ENCODE results near the gene MAP10. TPM values are rescaled to one million over a fixed set of nuclear protein-coding genes. Genes with fewer than 3 reads are reported as not detected.

The MAP10 gene
- total and polyA plus RNA-seq, 2 experiments from 2014 or later: 2.9 to 3.3 TPM

DNA sequence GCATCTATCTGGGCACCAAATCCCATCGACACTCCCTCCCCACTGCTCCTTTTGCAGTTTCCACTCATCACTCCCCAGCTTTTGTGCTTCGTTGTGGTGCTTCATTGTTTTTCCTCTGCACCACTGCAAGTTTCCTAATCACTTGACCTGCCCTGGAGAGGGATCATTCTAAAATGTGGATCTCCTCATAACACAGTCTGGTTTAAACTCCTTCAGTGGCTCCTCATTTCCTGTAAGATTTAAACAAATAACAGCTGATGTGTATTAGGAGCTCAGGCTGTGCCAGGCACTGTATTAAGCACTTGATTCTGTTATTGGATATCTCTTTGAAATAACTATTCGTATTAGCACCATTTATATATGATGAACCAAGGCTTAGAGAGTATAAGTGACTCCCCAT, 51.3 kb downstream of the MAP10 start:
- H3K36me3 Mint-ChIP-seq (ENCODE audit: low read depth): no peaks in the 10 kb centered on the region

More for the DNA sequence above, 51.3 kb downstream of the MAP10 start:
- H3K4me1 Mint-ChIP-seq: no peaks in the 10 kb centered on the region
- Histone ChIP-seq H3K27me3 (ENCODE audit: insufficient read depth) (no peaks in the 10 kb centered on the region), H3K9me2 (ENCODE audit: insufficient read depth) (no peaks in the 10 kb centered on the region), H4K20me1 (replicated peaks; ENCODE audit: insufficient read depth) (no peaks in the 10 kb centered on the region), H3K79me2 (replicated peaks; ENCODE audit: insufficient read depth) (no peaks in the 10 kb centered on the region), H3K4me2 (no peak overlapping the region), H2AFZ (no peak overlapping the region), H3K4me3 (no peak overlapping the region), H3K4me1 (ENCODE audit: insufficient read depth) (no peaks in the 10 kb centered on the region), H3F3A (replicated peaks; ENCODE audit: low read depth) (no peaks in the 10 kb centered on the region), H3K36me3 (ENCODE audit: insufficient read depth) (no peaks in the 10 kb centered on the region), H3K27ac (ENCODE audit: low read depth) (no peak overlapping the region)
- no peak overlapping the region for H3K4me3 Mint-ChIP-seq
- peaks cover 2% of the 10 kb centered on the region for H3K27me3 Mint-ChIP-seq (ENCODE audit: insufficient read depth, low read depth, poor library complexity)
- H3K9me3 Mint-ChIP-seq: no peaks in the 10 kb centered on the region
- TF ChIP-seq EZH2 (IDR thresholded peaks at IDR 0.05; ENCODE audit: low read depth, unreplicated experiment) (no peak), NANOG (IDR thresholded peaks at IDR 0.05; ENCODE audit: borderline replicate concordance) (no peak), STAT1 (IDR thresholded peaks at IDR 0.05; ENCODE audit: unreplicated experiment) (no peak), EZH2phosphoT487 (IDR thresholded peaks at IDR 0.05; ENCODE audit: unreplicated experiment) (no peak), POLR2AphosphoS5 (IDR thresholded peaks at IDR 0.05; ENCODE audit: low read depth) (no peak), CREB1 (CRISPR knock-in tag; IDR thresholded peaks at IDR 0.05; ENCODE audit: low read depth) (no peak), ZNF331 (CRISPR knock-in tag; IDR thresholded peaks at IDR 0.05; ENCODE audit: low read depth) (no peak), ZNF114 (CRISPR knock-in tag; IDR thresholded peaks at IDR 0.05) (no peak)
- TF ChIP-seq, protein P1, sequence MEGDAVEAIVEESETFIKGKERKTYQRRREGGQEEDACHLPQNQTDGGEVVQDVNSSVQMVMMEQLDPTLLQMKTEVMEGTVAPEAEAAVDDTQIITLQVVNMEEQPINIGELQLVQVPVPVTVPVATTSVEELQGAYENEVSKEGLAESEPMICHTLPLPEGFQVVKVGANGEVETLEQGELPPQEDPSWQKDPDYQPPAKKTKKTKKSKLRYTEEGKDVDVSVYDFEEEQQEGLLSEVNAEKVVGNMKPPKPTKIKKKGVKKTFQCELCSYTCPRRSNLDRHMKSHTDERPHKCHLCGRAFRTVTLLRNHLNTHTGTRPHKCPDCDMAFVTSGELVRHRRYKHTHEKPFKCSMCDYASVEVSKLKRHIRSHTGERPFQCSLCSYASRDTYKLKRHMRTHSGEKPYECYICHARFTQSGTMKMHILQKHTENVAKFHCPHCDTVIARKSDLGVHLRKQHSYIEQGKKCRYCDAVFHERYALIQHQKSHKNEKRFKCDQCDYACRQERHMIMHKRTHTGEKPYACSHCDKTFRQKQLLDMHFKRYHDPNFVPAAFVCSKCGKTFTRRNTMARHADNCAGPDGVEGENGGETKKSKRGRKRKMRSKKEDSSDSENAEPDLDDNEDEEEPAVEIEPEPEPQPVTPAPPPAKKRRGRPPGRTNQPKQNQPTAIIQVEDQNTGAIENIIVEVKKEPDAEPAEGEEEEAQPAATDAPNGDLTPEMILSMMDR (conservative IDR thresholded peaks at IDR 0.05; ENCODE audit: low read depth in 2 of 2): no peak
- TF ChIP-seq, protein P2, sequence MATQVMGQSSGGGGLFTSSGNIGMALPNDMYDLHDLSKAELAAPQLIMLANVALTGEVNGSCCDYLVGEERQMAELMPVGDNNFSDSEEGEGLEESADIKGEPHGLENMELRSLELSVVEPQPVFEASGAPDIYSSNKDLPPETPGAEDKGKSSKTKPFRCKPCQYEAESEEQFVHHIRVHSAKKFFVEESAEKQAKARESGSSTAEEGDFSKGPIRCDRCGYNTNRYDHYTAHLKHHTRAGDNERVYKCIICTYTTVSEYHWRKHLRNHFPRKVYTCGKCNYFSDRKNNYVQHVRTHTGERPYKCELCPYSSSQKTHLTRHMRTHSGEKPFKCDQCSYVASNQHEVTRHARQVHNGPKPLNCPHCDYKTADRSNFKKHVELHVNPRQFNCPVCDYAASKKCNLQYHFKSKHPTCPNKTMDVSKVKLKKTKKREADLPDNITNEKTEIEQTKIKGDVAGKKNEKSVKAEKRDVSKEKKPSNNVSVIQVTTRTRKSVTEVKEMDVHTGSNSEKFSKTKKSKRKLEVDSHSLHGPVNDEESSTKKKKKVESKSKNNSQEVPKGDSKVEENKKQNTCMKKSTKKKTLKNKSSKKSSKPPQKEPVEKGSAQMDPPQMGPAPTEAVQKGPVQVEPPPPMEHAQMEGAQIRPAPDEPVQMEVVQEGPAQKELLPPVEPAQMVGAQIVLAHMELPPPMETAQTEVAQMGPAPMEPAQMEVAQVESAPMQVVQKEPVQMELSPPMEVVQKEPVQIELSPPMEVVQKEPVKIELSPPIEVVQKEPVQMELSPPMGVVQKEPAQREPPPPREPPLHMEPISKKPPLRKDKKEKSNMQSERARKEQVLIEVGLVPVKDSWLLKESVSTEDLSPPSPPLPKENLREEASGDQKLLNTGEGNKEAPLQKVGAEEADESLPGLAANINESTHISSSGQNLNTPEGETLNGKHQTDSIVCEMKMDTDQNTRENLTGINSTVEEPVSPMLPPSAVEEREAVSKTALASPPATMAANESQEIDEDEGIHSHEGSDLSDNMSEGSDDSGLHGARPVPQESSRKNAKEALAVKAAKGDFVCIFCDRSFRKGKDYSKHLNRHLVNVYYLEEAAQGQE (IDR thresholded peaks at IDR 0.05; ENCODE audit: unreplicated experiment): no peak
- DNase-seq (ENCODE audit: low spot score): no peak
- ATAC-seq: no peak
- no peak overlapping the region for H3K27ac Mint-ChIP-seq

Small RNAs within 50 kb of the gene (small RNA-seq; reads per million reads assigned to genes)
- gene RNU1-74P (ENCODE audit: low replicate concordance): not detected

Other genes starting within 250 kb of the MAP10 start
- gene SIPA1L2, start 175.3 kb upstream of the MAP10 start, total RNA-seq (2014; rRNA removed; shearing (Covaris generic)): 12.0 and 17.0 TPM in 2 replicates
- 4.1 and 4.3 TPM in 2 replicates for gene SIPA1L2, start 175.3 kb upstream of the MAP10 start, polyA plus RNA-seq (2016; fragmentation: Nextera tagmentation; extraction: Ambion mirVana)
- gene NTPCR, start 145.2 kb downstream of the MAP10 start, total RNA-seq (2014; rRNA removed; shearing (Covaris generic)): 64.1 and 80.7 TPM in 2 replicates
- 150 TPM in 2 replicates for gene NTPCR, start 145.2 kb downstream of the MAP10 start, polyA plus RNA-seq (2016; fragmentation: Nextera tagmentation; extraction: Ambion mirVana)

Measured in GM23338 (cell line).